ENCODE data around the gene PRC1. TPM values are rescaled to one million over a fixed set of nuclear protein-coding genes. Genes with fewer than 3 reads are reported as not detected.

Gene PRC1
- total RNA-seq, 1 donor from 2014 or later = 11.8 TPM

DNA sequence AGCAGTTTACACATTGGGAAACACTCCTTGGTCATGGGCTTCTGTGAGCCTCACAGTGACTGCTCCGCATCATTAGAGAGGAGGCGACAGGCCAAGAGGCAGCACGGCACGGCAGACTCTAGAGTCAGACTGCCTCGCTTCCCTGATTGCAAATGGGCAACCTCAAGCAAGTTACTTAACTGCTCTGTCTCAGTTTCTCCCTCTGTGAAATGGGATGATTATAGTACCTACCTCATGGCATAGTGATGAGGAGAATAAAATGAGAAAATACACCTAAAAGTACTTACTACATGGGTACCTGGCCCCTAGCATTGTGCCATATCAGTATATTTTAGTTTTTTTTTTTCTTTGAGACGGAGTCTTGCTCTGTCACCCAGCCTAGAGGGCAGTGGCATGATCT lies 43.7 kb downstream of the PRC1 start:
- DNase-seq (ENCODE audit: low read depth) (no peak), FAIRE-seq (no peak)
- no peaks in the 10 kb centered on the region for H3K27me3 Mint-ChIP-seq (ENCODE audit: low read depth, unreplicated experiment)
- Histone ChIP-seq H3K4me3 (ENCODE audit: insufficient read depth, low read depth, low read length) (no peak overlapping the region), H3K36me3 (ENCODE audit: insufficient read depth, low read length) (peaks cover 30% of the 10 kb centered on the region), H2AFZ (ENCODE audit: low read depth, low read length) (no peak overlapping the region), H3K4me2 (ENCODE audit: low read length) (no peak overlapping the region), H3K4me1 (ENCODE audit: insufficient read depth, low read length) (peaks cover 9% of the 10 kb centered on the region), H4K20me1 (ENCODE audit: insufficient read depth, low read length) (no peaks in the 10 kb centered on the region), H3K9me3 (ENCODE audit: insufficient read depth, low read depth, low read length) (no peaks in the 10 kb centered on the region), H3K79me2 (ENCODE audit: insufficient read depth, low read length) (no peaks in the 10 kb centered on the region), H3K27ac (ENCODE audit: low read depth, low read length) (no peak overlapping the region), H3K27me3 (ENCODE audit: insufficient read depth, low read length) (no peaks in the 10 kb centered on the region), H3K9ac (ENCODE audit: low read length) (no peak overlapping the region)
- H3K27ac Mint-ChIP-seq (ENCODE audit: unreplicated experiment) = no peak overlapping the region
- no peak overlapping the region for H3K4me3 Mint-ChIP-seq (ENCODE audit: unreplicated experiment)
- no peaks in the 10 kb centered on the region for H3K4me1 Mint-ChIP-seq (ENCODE audit: low read depth, unreplicated experiment)
- peaks cover 32% of the 10 kb centered on the region for H3K36me3 Mint-ChIP-seq (ENCODE audit: low read depth, unreplicated experiment)
- no peak for TF ChIP-seq EZH2 (IDR thresholded peaks at IDR 0.05; ENCODE audit: insufficient read depth, low read length)
- TF ChIP-seq, protein P1, sequence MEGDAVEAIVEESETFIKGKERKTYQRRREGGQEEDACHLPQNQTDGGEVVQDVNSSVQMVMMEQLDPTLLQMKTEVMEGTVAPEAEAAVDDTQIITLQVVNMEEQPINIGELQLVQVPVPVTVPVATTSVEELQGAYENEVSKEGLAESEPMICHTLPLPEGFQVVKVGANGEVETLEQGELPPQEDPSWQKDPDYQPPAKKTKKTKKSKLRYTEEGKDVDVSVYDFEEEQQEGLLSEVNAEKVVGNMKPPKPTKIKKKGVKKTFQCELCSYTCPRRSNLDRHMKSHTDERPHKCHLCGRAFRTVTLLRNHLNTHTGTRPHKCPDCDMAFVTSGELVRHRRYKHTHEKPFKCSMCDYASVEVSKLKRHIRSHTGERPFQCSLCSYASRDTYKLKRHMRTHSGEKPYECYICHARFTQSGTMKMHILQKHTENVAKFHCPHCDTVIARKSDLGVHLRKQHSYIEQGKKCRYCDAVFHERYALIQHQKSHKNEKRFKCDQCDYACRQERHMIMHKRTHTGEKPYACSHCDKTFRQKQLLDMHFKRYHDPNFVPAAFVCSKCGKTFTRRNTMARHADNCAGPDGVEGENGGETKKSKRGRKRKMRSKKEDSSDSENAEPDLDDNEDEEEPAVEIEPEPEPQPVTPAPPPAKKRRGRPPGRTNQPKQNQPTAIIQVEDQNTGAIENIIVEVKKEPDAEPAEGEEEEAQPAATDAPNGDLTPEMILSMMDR (IDR thresholded peaks at IDR 0.05; ENCODE audit: insufficient read depth, low read depth, low read length) = no peak
- no peaks in the 10 kb centered on the region for H3K9me3 Mint-ChIP-seq (ENCODE audit: unreplicated experiment)

DNA sequence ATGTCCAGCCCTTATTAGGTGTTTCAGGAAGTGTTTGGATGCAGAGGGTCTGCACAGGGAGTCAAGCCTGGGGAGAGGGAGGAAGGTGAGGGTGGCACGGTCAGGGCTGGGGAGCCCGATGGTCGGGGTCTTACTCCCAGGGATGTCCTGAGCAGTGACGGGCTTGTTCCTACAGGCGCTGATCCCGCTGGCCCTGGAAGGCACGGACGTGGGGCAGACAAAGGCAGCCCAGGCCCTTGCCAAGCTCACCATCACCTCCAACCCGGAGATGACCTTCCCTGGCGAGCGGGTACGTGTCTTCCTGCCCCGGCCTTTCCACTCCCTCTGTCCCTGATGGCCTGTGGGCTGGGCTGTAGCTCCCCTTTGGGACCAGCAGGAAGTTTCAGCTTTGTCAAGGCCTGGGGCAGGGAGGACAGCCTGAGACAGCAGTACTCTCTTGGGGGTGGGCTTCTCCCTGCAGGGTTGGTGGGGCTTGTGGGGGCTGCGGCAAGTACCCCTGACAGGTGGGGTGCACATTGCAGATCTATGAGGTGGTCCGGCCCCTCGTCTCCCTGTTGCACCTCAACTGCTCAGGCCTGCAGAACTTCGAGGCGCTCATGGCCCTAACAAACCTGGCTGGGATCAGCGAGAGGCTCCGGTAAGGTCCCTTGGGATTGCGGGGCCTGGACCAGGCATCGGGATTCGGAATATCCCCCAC lies 44.2 kb downstream of the PRC1 start:
- H3K27ac Mint-ChIP-seq (ENCODE audit: unreplicated experiment) = no peak overlapping the region
- FAIRE-seq (no peak), DNase-seq (ENCODE audit: low read depth) (no peak)
- no peaks in the 10 kb centered on the region for H3K79me2 ChIP-seq (ENCODE audit: insufficient read depth, low read length)
- no peaks in the 10 kb centered on the region for H3K9me3 Mint-ChIP-seq (ENCODE audit: unreplicated experiment)
- TF ChIP-seq EZH2 (IDR thresholded peaks at IDR 0.05; ENCODE audit: insufficient read depth, low read length) = no peak
- TF ChIP-seq, protein P1 (IDR thresholded peaks at IDR 0.05; ENCODE audit: insufficient read depth, low read depth, low read length) = no peak
- no peaks in the 10 kb centered on the region for H3K4me1 Mint-ChIP-seq (ENCODE audit: low read depth, unreplicated experiment)
- no peak overlapping the region for H3K9ac ChIP-seq (ENCODE audit: low read length)
- H3K4me1 ChIP-seq (ENCODE audit: insufficient read depth, low read length) = peaks cover 4% of the 10 kb centered on the region
- H3K36me3 Mint-ChIP-seq (ENCODE audit: low read depth, unreplicated experiment) = peaks cover 32% of the 10 kb centered on the region
- H3K4me3 Mint-ChIP-seq (ENCODE audit: unreplicated experiment) = no peak overlapping the region
- no peaks in the 10 kb centered on the region for H3K9me3 ChIP-seq (ENCODE audit: insufficient read depth, low read depth, low read length)
- H3K4me2 ChIP-seq (ENCODE audit: low read length) = peak overlapping the region; percentile 5
- H3K36me3 ChIP-seq (ENCODE audit: insufficient read depth, low read length) = peaks cover 31% of the 10 kb centered on the region
- H3K4me3 ChIP-seq (ENCODE audit: insufficient read depth, low read depth, low read length) = no peak overlapping the region
- peak overlapping the region; percentile 33 for H3K27ac ChIP-seq (ENCODE audit: low read depth, low read length)
- H3K27me3 Mint-ChIP-seq (ENCODE audit: low read depth, unreplicated experiment) = no peaks in the 10 kb centered on the region
- H3K27me3 ChIP-seq (ENCODE audit: insufficient read depth, low read length) = no peaks in the 10 kb centered on the region
- no peaks in the 10 kb centered on the region for H4K20me1 ChIP-seq (ENCODE audit: insufficient read depth, low read length)
- no peak overlapping the region for H2AFZ ChIP-seq (ENCODE audit: low read depth, low read length)

DNA sequence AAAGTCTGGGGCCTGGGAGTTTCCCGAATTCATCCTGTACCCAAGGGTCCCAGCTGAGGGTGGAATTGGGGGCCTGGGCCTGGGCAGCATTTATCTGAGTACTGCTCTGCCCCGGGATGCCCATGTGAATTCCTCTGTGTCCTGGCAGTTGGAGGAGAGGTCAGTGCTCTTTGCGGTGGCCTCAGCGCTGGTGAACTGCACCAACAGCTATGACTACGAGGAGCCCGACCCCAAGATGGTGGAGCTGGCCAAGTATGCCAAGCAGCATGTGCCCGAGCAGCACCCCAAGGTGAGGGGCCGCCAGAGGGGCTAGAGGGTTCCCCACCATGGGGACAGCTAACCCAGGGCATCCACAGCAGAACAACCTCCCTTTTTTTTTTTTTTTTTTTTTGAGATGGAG lies 45.8 kb downstream of the PRC1 start:
- no peaks in the 10 kb centered on the region for H3K27me3 Mint-ChIP-seq (ENCODE audit: low read depth, unreplicated experiment)
- H3K36me3 Mint-ChIP-seq (ENCODE audit: low read depth, unreplicated experiment) = peaks cover 34% of the 10 kb centered on the region
- no peaks in the 10 kb centered on the region for H3K4me1 Mint-ChIP-seq (ENCODE audit: low read depth, unreplicated experiment)
- no peak overlapping the region for H2AFZ ChIP-seq (ENCODE audit: low read depth, low read length)
- H3K9me3 ChIP-seq (ENCODE audit: insufficient read depth, low read depth, low read length) = no peaks in the 10 kb centered on the region
- H3K27me3 ChIP-seq (ENCODE audit: insufficient read depth, low read length) = no peaks in the 10 kb centered on the region
- H3K79me2 ChIP-seq (ENCODE audit: insufficient read depth, low read length) = no peaks in the 10 kb centered on the region
- no peak overlapping the region for H3K4me3 ChIP-seq (ENCODE audit: insufficient read depth, low read depth, low read length)
- H3K4me2 ChIP-seq (ENCODE audit: low read length) = no peak overlapping the region
- no peak overlapping the region for H3K27ac Mint-ChIP-seq (ENCODE audit: unreplicated experiment)
- no peak overlapping the region for H3K4me3 Mint-ChIP-seq (ENCODE audit: unreplicated experiment)
- no peaks in the 10 kb centered on the region for H3K9me3 Mint-ChIP-seq (ENCODE audit: unreplicated experiment)
- H3K4me1 ChIP-seq (ENCODE audit: insufficient read depth, low read length) = no peaks in the 10 kb centered on the region
- H4K20me1 ChIP-seq (ENCODE audit: insufficient read depth, low read length) = no peaks in the 10 kb centered on the region
- TF ChIP-seq, protein P1 (IDR thresholded peaks at IDR 0.05; ENCODE audit: insufficient read depth, low read depth, low read length) = no peak
- FAIRE-seq (no peak), DNase-seq (ENCODE audit: low read depth) (no peak)
- no peak overlapping the region for H3K9ac ChIP-seq (ENCODE audit: low read length)
- no peak overlapping the region for H3K27ac ChIP-seq (ENCODE audit: low read depth, low read length)
- H3K36me3 ChIP-seq (ENCODE audit: insufficient read depth, low read length) = peaks cover 41% of the 10 kb centered on the region

All from astrocyte (in vitro differentiated cells and primary cell).